ENCODE results near the gene AKAP8L. TPM values are rescaled to one million over a fixed set of nuclear protein-coding genes. Genes with fewer than 3 reads are reported as not detected.

Gene AKAP8L
- total RNA-seq, 1 donor from 2014 or later, result 82.5 TPM

DNA sequence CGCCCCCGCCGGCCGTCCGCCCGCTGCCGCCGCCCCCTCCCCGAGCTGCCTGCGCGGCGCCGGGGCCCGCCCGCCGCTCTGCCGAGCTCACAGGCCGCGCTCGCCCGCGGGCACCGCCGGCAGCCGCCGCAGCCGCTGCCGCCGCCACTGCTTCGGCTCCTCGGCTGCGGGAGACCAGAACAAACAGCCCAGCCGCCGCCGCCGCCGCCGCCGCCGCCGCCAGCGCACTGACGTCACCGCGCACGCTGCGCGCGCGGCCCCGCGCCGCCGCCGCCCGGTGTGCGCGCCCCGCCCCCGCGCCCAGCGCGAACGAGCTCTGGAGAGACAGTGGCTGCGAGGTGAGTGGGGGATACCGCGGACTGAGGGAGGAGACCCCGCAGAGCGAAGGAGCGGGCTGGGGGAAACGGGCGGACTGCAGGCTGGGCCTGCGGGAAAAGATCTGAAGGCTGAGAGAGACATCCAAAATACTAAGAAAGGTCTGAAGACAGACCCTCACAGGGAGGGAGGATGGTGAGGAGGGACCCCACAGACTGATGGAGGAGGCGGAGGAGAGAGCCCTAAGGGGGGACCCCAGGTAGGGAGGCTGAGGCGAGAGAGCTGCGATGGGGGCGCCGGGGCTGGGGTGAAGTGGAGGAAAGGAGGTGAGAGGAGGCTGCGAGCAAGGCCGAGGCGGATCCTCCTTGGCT, 86.3 kb downstream of the AKAP8L start, which contains the start of gene BRD4:
Gene BRD4, minus strand, starts transcription at position 229 of the 686 bp plus-strand sequence. CDS start 59,440 bp downstream, outside the sequence.
- intact Hi-C loops (cut with micrococcal nuclease), result no loop called here
- ATAC-seq (peak; percentile 74), DNase-seq (peak; percentile 90)

- intact Hi-C loops (cut with micrococcal nuclease), result no loop called here
- peak; percentile 23 for ATAC-seq
- peak; percentile 76 for DNase-seq
These were observed 87.1 kb downstream of the AKAP8L start for GRCh38 chr19:15331419-15332310.

GRCh38 chr19:15330801-15331418, 87.9 kb downstream of the AKAP8L start:
- intact Hi-C loops (cut with micrococcal nuclease), result no loop called here
- DNase-seq, result no peak

More at GRCh38 chr19:15330801-15331418, 87.9 kb downstream of the AKAP8L start:
- ATAC-seq, result no peak

Small RNAs within 50 kb of the gene (microRNA-seq; reads per million reads assigned to microRNA genes)
- not detected for gene MIR1470 (ENCODE audit: borderline number of aligned reads)

Other genes with a start within 250 kb of the AKAP8L start
- 22.8 TPM for gene NOTCH3, start 218.0 kb downstream of the AKAP8L start, total RNA-seq
- not detected for gene EPHX3, start 186.5 kb downstream of the AKAP8L start, total RNA-seq
- gene BRD4, start 86.4 kb downstream of the AKAP8L start, total RNA-seq, result 67.4 TPM
- 24.0 TPM for gene AKAP8, start 39.2 kb downstream of the AKAP8L start, total RNA-seq
- 32.2 TPM for gene WIZ, start 31.0 kb upstream of the AKAP8L start, total RNA-seq
- 2.0 TPM for gene RASAL3, start 45.6 kb upstream of the AKAP8L start, total RNA-seq
- gene PGLYRP2, start 60.5 kb upstream of the AKAP8L start, total RNA-seq, result not detected
- not detected for gene CYP4F22, start 89.5 kb upstream of the AKAP8L start, total RNA-seq
- gene CYP4F8, start 196.2 kb upstream of the AKAP8L start, total RNA-seq, result not detected
- gene CYP4F3, start 221.9 kb upstream of the AKAP8L start, total RNA-seq, result 0.79 TPM